NCI-H128 (cell line): ENCODE results near the gene NEUROG1.
"Not testable (repeated sequence)": the region's sequence is repeated elsewhere in the genome, so short reads cannot be mapped to it uniquely, and the experiment has no call there.

ENCODE experiments used
- DNase-seq: peaks from one replicate; lab custom pipeline; 2025; ENCODE audit not compliant: unreplicated experiment; lab: John Stamatoyannopoulos, UW

Gene NEUROG1

DNA sequence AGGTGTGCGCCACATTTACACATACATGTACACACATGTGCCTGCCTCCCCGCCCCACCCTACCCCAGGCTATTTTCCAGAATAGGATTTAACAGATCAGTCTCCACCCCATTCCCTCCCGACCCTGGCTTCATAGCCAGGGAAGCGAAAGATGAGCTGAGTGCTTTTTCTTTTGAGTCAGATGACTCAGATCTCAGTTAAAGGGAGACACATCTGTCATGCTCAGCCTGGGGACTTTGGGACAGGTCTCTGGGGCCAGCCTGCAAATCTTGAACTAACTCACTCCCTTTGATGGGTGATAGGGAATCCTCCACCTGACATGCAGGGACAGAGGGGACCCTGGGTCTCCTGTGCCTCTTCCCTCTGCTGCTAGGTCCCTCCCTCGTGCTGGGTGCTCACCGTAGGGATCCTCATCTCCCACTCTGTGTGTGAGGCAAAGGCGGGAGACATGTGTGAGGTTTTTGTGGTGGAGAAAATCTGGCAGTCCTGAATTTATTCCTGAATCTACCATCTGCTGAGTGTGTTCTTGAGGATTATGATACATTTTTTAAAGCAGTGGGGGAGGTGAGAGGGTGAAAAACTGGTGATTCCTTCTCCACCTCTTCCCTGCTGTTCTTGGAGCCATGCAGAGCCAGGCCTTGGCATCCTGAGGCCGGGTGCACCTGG is 37.7 kb downstream of the NEUROG1 start:
- no peak for DNase-seq

DNA sequence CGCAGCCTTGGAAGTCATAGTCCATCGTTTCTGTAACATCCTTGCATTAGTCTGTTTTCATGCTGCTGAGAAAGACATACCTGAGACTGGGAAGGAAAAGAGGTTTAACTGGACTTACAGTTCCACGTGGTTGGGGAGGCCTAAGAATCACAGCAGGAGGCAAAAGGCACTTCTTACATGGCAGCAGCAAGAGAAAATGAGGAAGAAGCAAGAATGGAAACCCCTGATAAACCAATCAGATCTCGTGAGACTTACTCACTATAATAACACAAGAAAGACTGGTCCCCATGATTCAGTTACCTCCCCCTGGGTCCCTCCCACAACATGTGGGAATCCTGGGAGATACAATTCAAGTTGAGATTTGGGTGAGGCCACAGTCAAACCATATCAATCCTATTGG is 40.2 kb downstream of the NEUROG1 start:
- not testable (repeated sequence) for DNase-seq

DNA sequence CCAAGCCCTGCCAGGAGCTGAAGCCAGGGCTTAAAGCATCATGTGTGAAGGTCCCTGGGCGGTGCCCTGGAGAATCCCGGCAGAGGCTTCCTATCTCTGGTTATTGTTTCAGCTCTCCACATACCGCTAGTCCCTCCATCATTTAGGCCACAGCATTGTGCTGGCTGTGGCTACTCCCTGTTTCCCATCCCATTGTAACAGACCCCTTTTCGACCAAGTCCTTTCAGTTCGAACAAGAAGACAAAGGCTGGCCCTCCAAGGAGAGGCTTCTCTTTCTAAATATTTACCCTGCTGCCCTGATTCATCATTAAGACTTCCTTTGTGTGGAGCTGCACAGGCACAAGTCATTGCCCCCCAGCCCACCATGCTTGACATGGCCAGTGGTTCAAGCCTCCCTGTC is 41.6 kb downstream of the NEUROG1 start:
- no peak for DNase-seq

DNA sequence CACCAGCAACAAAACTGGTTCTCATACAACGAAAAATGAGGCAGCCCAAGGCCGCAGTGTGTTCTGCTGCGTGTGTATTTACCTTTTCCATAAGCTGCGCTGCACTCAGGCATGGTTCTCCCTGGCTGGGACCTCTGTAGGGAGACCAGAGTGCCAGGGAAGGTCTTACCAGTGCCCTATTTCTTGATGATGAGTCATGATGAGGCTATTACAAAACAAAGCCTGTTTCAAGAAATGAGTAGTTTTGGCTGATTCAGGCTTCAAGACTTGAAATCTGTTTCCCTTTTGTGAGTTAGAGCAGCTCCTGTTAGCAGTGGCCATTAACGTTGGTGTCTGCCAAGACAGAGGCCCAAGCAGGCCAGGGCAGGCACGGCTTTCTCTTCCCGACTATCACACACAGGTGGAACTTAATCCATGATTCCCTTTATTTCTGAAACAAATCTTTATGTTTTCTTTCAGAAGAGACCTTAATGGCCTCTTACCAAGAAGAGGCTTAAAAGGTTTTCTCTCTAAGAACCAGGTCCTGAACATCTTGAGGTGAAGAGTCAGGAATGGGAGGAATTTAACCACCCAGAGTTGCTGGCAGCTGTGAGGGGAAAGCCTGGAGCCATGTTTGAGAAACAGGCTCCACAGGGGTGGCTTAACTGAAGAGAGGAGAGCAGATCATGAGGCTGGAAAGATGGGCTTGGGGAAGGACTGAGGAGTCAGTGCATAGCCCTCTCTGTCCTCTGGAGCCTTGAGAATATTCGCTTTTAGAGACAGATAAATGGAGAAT is 42.2 kb downstream of the NEUROG1 start:
- no peak for DNase-seq

DNA sequence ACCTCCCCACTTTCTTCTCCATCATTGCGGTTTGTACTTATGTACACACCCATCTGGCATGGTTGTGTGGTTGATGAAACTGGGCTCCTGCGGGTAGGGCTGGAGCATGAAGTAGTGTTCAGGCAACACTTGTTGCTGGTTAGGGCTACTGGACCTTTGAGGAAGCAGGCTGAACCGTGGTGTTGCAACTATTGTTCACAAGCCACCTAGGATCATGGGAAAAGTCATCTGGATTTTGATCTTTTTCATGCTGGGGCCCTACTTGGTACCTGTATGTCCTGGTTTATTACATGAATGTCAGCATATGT is 43.5 kb downstream of the NEUROG1 start:
- no peak for DNase-seq

DNA sequence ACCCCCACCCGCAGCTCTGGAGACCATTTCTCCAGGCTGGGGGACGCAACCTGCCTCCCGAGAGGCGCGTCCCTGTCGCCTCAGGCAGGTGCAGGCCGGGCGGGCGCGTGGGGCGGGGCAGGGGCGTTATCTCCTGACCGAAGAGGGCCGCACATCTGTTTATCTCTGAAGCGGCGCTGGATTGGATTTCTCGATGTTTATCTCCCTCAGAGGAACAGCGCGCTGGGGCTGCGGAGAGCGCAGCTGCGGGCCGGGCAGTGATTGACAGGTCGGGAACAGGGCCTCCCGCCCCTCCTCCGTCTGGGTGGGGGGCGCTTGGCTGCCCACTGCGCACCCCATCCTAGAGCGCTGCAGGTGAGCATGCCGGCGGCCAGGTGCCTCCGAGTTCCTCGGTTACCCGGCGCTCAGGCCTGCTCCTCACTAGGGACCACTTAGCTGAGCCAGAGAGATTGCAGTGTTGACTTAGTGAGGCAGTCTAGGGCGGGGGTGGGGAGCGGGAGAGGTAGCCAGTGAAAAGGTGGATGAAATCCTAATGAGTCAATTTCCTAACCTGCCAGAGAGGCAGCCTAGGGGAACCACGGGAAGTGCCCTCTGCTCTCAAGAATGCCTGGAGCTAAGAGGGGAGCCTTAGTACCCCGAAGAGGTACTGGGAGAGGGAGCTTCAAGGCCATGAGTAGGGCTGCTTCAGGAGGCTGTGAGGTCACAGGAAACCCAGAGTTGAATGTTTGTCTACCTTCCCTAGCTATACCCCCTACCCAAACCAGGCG is 44.0 kb downstream of the NEUROG1 start:
- DNase-seq = peak; percentile 81

DNA sequence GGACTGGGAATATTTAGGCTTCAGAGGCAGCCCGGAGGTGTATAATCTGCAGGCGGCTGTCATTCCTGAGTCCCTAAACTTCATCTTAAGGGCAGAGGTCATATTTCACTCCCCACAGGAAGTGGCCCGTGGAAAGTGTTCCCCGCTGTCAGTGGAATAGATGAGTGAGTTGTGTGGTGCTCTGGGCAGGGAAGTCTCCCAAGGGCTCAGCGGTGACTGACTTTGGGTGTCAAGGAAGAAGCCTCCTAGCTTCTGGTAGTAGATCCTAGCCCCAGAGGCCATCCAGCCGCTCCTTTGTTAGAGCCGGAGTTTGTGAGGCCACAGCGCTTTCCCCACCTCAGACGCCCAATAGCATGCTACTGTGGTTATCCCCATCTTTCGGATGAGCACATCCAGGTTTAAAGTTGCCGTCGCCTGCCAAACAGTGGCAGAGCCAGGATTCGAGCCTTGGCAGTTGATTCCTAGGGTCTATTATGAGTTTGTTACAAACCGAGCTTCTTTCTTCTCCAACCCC is 44.7 kb downstream of the NEUROG1 start:
- DNase-seq = no peak

DNA sequence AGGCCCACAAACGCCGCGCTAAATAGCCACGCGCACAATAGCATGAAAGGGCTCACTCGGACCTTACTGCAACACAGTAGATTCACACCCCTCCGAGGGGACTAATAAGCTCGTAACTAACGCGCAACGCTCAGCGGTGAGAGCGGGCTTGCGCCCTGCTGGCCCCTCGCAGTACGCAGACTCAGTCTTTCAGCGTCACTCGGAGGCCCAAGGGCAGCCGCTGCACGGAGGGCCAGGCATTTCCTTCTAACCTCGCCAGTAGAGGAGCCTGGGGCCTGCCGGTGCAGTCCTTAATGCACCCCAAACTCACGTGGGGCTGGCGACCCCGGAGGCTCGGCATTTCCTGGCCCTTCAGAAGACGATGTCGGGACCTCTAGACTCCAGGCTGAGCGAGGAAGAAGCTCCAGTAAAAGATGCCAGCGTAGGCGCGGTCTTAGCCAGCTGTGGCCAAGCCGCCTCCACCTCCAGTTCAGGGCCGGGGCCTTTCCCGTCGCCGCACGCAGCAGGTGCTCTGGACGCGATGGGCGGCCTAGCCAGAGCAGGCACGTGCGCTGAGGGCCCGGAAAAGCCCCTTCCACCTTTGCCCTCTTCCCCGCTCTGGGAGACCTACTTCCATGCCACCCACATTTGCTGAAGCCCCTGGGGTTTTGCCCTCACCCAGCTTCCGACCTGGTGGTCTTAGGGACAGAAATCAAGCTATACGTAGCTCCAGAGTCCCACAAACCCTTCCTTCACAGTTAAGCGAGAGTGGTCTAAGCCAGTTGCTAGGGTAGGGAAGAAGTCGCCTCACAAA is 45.3 kb downstream of the NEUROG1 start:
- no peak for DNase-seq

DNA sequence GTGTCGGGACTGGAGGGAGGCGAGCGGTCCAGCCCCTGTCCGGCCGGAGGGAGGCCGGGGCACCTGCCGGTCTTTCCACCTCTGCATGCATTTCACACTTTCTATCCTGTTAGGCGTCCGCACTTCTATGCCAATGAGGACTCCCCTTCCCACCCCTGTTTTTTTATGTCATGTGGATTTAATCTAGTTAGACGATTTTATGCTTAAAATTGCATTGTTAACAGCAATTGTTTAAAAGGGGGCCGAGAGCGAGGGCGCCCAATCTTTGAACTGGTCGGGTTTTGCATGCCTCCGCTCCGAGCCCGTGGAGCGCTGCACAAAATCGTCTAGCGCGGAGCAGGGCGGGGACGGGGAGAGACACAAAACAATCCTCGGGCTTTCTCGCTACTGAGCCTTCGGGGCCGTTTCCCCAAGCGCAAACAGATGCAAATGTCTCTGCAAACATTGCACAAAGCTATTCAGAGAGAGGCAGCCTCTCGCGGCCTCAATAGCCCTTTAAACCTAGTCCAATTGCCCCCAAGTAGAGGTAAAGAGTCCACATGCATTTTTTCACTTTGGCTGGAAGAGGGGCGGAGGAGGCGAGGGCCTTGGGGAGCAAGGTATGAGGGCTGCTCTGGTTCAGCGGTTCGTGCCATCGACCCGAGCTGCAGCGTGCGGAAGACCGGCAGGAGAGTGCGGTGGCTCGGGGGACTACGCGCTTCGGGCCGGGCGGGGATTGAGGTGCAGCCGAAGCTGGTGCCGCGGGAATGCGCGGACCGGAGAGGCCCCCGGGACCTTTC is 46.1 kb downstream of the NEUROG1 start:
- no peak for DNase-seq

DNA sequence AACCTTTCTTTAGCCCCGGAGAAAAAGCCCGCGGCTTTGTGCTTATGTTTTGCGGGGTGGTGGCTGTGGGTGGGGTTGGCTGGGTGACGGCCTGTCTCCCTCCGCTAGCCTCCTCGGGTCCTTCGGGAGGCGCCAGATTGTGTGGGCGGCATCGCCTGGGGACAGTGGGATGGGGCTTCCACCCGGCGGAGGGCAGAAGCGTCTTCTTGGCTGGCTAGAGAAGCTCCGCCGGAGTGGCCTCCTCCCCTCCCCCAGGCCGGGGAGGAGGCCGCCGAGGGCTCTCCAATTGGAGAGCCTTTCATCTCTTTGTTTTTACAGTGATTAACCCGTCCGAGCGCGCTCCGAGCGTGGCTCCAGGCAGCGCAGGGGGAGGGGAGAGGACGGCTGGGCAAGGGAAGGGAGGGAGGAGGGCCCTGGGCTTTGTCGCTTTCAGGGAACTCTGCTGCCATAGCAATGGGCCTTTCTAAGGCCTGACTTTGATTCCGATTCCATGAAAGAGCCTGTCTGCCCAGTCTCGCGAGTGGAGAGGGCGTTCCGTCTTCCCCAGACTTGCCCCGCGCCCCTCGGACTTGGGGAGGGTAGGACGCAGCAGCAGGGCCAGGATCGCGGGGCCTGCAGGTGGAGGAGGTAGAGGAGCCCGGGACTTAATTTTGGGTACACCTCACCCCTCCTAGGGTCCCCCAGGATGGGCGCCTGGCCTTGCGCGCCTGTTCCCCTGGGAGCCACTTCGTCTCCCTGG is 46.9 kb downstream of the NEUROG1 start:
- DNase-seq = peak; percentile 86

DNA sequence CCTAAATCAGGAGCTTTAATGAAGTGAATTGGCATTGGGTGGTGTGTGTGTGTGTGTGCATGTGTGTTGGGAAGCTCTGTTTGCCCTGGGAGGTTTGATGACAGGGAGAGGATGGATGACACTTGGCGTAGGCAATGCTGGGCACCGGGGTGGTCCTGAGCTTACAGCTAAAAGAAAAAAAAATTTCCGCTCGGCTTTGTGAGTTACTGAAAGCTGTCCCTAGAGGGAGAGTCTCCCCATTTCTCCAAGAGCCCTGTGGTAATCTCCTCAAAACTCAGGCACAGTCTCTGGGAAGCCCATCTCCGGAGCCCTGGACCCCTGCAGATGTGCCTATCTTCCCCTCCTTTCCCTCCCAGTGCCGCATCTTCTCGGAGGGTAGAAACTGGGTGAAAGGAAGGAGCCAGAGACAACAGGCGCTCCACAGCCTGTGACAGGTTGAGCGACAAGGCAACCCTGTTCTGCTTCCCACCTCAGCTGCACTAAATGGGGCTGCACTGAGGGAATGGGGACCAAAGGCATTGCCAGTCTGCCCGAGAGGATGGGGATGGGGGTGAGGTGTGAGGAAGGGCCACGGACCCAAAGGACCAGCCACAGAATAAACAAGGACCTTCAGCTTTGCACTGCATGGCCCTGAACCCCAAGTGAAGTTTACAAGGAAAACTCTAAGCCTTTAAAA is 47.8 kb downstream of the NEUROG1 start:
- DNase-seq = no peak

DNA sequence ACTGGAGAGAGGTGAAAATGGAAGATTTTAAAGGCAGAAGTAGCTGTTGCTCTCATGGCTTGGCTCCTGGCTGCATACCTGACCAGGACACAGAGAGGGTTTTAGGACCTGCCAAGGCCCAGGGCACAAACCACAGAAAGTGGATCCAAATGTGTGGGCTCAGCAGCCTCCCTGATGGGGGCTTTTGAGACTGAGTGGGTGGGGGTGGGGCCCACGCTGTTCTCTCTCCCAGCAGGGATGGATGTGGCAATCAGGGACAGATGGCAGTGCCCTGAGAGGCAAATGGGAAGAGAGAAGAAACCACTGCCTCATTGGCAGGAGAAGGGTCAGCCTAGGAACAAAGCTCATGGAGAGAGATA is 48.7 kb downstream of the NEUROG1 start:
- DNase-seq = no peak

DNA sequence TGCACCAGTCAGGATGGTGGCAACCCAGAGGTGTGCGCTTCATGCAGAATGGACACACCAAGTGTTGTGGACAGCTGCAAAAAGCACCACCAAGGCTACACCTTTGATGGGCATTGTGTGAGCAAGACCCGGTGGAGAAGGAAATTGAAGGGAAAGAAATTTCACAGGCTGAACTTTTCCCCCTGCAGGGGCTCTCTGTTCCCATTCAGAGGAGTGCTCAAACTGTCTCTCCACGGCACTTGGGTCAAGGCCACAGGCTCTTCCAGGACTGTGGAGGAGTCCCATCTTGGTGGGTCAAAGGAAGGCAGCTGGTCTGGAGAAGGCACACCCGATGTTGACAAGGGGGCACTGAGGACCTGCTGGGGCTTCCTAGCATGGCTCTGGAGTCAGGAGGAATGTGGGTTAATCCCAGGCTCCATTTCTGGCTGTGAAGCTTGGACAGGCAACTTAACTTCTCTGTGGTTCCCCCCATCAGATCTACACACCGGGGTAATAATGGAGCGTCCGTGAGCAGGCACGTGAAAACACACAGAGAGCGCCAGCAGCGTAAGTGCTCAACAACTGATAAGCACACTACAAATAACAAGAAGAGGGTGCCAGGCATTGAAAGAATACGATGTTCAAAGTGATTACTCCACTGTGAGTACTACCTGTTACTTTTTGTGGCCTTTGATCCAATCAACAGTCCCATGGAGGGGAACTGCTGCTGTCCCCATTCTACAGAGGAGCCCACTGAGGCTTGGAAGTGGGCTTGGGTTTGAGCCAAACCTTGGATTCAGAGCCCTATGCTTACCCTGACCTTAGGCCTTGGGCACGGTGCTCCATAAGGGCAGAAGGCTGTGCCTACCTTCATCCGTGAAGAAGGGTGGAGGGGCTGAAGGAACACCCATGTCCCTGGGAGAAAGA is 49.4 kb downstream of the NEUROG1 start:
- DNase-seq = no peak

DNA sequence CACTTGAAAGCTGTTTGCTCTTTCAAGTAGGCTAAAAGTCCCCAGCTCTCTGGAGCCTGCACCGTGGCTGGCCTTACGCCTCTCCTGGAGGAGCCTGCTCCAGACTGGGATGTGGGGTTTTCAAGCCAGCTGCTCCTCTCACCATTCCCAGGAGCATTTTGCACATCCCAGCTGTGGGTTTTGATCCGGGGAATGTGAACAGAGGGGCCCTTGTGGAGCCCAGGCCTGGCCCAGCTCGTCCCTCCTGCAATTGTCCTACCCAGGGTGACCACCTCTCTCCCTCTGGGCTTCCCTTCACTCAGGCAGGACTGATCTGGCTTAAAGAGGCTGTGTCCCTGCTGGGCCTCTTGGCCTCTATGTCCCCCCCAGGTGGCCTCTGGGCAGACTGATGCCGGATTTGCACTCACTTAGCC is 51.1 kb downstream of the NEUROG1 start:
- DNase-seq = no peak
